HL-60 (cell line): ENCODE results near the gene CCDC17.

ENCODE experiments used
- DNase-seq, 2 experiments: peaks; one replicate each; pipeline ENCODE4 v3.0.0-alpha.2; 2010 to 2020; ENCODE audit warnings: low read depth in 1 of 2, low spot score in 1 of 2
- H3K27ac ChIP-seq: fragments of 250-450 bp; sonication (Bioruptor Pico); replicated peaks from 2 replicates; pipeline ENCODE4 v1.5.1; 2020; ENCODE audit warnings: mild to moderate bottlenecking, moderate library complexity
- H3K27me3 ChIP-seq: fragments of 250-450 bp; sonication (Bioruptor Pico); 2 replicates; pipeline ENCODE4 v1.5.1; 2021; ENCODE audit warnings: mild to moderate bottlenecking, moderate library complexity; ENCODE audit not compliant: insufficient read depth, poor library complexity, severe bottlenecking
- H3K4me3 ChIP-seq: replicated peaks from 2 replicates; pipeline ENCODE4 v1.5.1; 2011; ENCODE audit warnings: mild to moderate bottlenecking, control low read depth, low read length; ENCODE audit not compliant: insufficient read depth
- GABPA ChIP-seq: IDR thresholded peaks from 2 replicates; pipeline ENCODE4 v1.6.1; 2012; ENCODE audit warnings: low read depth
- POLR2AphosphoS5 ChIP-seq: IDR thresholded peaks from 2 replicates; pipeline ENCODE4 v1.6.1; 2012; ENCODE audit warnings: low read depth
- SPI1 ChIP-seq: IDR thresholded peaks from 2 replicates; pipeline ENCODE4 v1.6.1; 2012; ENCODE audit warnings: low read depth, mild to moderate bottlenecking, borderline replicate concordance
- TF ChIP-seq, protein P1 (sequence below): IDR thresholded peaks from 2 replicates; pipeline ENCODE4 v1.6.1; 2012; ENCODE audit warnings: low read depth; ENCODE audit not compliant: insufficient replicate concordance
- TF ChIP-seq, protein P2 (sequence below): IDR thresholded peaks from one replicate; pipeline ENCODE4 v1.5.1; 2011; ENCODE audit warnings: low read length, control low read depth, inconsistent platforms; ENCODE audit not compliant: insufficient read depth

CCDC17 gene

DNA sequence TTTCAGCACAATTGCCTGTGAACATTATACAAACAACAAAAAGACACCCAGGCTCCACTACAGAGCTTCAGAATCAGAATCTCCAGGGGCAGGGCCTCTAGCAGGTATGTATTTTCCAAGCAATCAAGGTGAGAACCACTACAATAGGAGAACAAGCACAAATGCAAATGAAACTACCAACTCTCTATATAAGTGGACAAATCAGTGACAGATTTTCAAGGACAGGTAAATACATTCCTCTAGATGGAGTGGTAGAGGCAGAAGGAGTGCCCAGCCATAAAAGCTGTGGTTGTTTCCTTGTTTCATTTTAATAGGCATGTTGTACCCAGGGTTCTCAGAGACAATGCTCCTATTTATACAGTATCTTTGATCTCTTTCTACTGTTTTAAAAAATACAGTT, 20.1 kb upstream of the CCDC17 start:
- no peak for DNase-seq
- Histone ChIP-seq H3K4me3 (no peak overlapping the region), H3K27ac (no peak overlapping the region), H3K27me3 (no peaks in the 10 kb centered on the region)
- TF ChIP-seq SPI1 = no peak
- TF ChIP-seq, protein P1, sequence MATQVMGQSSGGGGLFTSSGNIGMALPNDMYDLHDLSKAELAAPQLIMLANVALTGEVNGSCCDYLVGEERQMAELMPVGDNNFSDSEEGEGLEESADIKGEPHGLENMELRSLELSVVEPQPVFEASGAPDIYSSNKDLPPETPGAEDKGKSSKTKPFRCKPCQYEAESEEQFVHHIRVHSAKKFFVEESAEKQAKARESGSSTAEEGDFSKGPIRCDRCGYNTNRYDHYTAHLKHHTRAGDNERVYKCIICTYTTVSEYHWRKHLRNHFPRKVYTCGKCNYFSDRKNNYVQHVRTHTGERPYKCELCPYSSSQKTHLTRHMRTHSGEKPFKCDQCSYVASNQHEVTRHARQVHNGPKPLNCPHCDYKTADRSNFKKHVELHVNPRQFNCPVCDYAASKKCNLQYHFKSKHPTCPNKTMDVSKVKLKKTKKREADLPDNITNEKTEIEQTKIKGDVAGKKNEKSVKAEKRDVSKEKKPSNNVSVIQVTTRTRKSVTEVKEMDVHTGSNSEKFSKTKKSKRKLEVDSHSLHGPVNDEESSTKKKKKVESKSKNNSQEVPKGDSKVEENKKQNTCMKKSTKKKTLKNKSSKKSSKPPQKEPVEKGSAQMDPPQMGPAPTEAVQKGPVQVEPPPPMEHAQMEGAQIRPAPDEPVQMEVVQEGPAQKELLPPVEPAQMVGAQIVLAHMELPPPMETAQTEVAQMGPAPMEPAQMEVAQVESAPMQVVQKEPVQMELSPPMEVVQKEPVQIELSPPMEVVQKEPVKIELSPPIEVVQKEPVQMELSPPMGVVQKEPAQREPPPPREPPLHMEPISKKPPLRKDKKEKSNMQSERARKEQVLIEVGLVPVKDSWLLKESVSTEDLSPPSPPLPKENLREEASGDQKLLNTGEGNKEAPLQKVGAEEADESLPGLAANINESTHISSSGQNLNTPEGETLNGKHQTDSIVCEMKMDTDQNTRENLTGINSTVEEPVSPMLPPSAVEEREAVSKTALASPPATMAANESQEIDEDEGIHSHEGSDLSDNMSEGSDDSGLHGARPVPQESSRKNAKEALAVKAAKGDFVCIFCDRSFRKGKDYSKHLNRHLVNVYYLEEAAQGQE = no peak
- TF ChIP-seq, protein P2, sequence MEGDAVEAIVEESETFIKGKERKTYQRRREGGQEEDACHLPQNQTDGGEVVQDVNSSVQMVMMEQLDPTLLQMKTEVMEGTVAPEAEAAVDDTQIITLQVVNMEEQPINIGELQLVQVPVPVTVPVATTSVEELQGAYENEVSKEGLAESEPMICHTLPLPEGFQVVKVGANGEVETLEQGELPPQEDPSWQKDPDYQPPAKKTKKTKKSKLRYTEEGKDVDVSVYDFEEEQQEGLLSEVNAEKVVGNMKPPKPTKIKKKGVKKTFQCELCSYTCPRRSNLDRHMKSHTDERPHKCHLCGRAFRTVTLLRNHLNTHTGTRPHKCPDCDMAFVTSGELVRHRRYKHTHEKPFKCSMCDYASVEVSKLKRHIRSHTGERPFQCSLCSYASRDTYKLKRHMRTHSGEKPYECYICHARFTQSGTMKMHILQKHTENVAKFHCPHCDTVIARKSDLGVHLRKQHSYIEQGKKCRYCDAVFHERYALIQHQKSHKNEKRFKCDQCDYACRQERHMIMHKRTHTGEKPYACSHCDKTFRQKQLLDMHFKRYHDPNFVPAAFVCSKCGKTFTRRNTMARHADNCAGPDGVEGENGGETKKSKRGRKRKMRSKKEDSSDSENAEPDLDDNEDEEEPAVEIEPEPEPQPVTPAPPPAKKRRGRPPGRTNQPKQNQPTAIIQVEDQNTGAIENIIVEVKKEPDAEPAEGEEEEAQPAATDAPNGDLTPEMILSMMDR = no peak
- TF ChIP-seq POLR2AphosphoS5 = no peak
- TF ChIP-seq GABPA = no peak

DNA sequence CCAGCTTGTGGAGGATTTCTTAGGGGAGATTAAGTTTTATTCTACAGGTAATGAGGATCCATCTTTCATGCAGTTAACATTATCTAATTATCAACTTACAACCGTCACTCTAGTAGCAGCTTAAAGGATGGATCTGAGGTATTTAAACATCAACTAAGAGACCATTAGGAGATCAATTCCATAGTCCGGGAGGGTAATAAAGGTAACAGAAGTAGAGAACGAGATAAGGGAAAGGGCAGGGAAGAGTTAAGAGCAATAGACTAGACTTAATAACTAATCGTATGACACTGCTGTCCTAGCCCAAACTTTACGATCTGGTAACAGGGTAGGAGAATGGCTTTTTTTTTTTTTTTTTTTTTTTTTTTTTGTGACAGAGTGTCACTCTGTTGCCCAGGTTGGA, 19.5 kb upstream of the CCDC17 start:
- no peaks in the 10 kb centered on the region for H3K27me3 ChIP-seq
- no peak overlapping the region for H3K4me3 ChIP-seq
- no peak overlapping the region for H3K27ac ChIP-seq
- TF ChIP-seq POLR2AphosphoS5 = no peak
- TF ChIP-seq, protein P2 = no peak
- no peak for TF ChIP-seq GABPA
- no peak for TF ChIP-seq SPI1
- TF ChIP-seq, protein P1 = no peak
- no peak for DNase-seq

DNA sequence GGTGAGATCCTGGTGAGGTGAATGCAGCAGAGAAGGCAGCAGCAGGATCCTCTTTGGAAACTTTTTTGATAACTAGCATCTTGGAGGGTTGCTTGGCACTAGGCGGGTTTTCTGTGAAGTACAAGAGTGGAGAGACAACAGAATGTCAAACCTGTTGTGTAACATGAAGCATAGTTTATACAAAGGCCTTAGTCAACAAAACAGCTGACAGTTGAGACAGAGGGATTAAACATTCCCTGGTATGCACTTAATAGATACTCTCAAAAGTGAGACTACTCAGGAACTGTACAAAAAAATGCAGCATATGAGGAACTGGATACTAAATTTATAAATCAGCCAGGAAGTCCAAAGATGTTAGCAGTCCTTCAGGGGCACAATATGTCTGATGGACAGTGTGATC, 16.4 kb upstream of the CCDC17 start:
- no peak for DNase-seq
- Histone ChIP-seq H3K4me3 (no peak overlapping the region), H3K27me3 (no peaks in the 10 kb centered on the region), H3K27ac (no peak overlapping the region)
- TF ChIP-seq POLR2AphosphoS5 = no peak
- no peak for TF ChIP-seq SPI1
- TF ChIP-seq, protein P1 = no peak
- no peak for TF ChIP-seq GABPA
- TF ChIP-seq, protein P2 = no peak
